ENCODE data around the gene TM9SF1.
A peak's percentile ranks its signal among the peaks of the same experiment; 100 is the strongest.

The TM9SF1 gene

DNA sequence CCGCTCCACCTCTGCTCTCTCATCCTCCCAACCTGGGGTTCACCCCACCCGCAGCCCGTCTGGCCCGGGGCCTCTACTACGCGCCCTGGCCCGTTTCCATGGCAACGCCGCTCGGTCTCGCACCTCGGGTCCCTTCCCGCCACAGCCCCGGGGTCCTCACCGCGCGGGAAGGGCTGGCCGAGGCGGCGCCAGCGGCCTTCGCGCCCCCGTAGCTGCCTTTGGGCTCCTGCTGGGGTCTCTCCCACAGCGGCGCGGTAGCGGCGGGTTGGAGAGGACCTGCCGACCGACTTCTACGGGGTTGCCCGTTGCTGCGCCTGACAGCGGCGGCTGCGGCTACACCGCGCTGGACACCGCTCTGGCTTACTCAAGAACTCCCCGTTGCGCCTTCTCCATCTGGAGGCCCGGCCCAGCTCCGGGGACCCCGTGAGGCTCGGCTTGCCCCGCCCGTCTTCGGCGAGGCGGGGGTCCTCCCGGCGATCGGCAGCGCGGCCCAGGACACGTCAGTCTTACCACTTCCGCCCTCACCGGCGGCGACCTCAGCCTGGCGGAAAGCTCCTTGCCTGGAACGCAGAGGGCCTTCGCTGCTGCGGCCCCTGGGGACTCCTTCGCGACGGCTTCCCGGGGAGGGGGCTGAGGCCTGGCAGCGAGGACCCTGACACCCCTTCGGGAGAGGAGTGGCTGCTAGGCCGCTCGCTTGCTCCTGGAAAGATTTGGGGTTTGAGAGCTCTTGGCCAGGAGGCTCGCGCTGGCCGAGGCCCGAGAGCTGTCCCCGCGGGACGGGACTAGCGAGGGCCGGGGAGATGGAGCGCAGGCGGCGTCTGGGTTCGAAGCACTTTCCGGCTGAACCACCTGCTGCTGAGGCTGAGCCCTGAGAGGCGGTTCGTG, at the start of gene TM9SF1:
TM9SF1 (minus strand) TSS at position 256 of the 885 bp plus-strand sequence. CDS start 422 bp downstream, outside the sequence.
- peak; percentile 74 for DNase-seq (ENCODE audit: low read depth, low spot score)

DNA sequence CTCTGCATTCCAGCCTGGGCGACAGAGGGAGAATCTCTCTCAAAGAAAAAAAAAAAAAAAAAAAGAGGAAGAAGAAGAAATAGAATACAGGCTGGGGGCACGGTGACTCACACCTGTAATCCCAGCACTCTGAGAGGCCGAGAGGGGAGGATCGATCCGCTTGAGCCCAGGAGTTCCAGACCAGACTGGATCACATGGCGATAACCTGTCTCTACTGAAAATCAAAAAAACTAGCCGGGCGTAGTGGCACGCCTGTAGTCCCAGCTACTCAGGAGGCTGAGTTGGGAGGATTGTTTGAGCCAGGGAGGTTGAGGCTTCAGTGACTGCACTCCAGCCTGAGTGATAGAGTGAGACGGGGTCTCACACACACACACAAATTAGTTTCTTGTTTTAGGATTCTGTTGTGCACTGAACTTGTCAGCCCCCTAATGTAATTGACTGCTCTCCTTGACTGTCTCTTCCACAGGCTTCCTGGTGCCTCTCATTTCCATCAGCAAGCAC, 48.1 kb upstream of the TM9SF1 start:
- no peak for DNase-seq (ENCODE audit: low read depth, low spot score)

- DNase-seq (ENCODE audit: low read depth, low spot score), result no peak
These were observed 46.7 kb upstream of the TM9SF1 start for GRCh38 chr14:24241829-24242443.

GRCh38 chr14:24240110-24240918, 45.1 kb upstream of the TM9SF1 start:
- no peak for DNase-seq (ENCODE audit: low read depth, low spot score)

DNA sequence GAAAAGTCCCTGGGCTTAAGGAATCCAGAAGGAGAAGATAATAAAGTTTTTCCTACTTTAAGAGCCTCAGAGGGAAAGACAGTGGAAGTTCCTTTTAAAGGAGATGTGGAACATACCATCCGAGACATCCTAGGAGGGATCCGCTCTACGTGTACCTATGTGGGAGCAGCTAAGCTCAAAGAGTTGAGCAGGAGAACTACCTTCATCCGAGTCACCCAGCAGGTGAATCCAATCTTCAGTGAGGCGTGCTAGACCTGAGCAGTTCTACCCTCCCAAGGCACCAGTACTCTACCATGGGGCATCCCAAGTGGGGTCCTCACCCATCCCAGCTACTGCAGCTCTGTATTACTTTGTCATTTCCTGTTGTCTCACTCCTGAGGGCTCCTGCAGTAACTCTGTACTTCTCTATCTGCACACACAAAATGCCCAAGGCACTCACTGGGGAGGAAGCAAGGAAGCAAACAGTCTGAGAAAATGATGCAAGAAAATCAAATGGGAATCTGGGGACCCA, 43.3 kb upstream of the TM9SF1 start:
- no peak for DNase-seq (ENCODE audit: low read depth, low spot score)

- no peak for DNase-seq (ENCODE audit: low read depth, low spot score)
These were observed 42.9 kb upstream of the TM9SF1 start for GRCh38 chr14:24238123-24238522.

GRCh38 chr14:24237463-24237955, 42.3 kb upstream of the TM9SF1 start:
- no peak for DNase-seq (ENCODE audit: low read depth, low spot score)

GRCh38 chr14:24236689-24237462, 41.6 kb upstream of the TM9SF1 start:
- no peak for DNase-seq (ENCODE audit: low read depth, low spot score)

DNA sequence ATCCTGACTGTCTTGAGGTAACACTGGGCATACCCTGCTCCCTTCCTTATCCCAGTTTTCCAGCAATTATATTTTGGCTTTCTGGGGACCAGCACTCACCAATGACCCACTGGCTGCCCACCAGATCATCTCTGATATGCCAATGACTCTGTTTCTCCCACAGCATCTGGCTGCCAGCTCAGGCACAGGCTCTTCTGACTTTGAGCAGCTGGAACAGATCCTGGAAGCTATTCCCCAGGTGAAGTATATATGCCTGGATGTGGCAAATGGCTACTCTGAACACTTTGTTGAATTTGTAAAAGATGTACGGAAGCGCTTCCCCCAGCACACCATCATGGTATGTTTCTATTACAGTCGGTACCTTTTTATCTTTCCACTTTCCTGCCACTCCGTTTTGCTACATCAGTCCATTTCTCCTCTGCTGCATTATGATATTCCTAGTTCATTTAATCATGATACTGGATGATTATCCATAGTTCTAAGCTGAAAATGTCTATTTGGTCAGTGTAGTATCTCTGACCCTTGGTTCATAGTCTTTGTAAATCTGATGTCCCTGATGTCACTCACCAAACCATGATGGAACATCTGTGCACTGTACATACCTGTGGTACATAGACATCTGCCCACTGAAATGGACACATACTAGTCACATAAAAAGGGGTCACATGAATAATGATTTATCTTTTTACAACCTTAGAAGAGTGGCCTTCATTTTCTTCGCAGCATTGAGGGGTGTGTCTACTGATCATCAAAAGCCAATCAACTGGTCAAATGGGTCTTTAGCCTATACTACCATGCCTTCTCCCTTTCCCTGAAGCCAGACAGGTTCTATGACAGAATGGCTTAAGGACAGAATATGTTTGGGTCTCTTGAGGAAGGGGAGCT, 40.8 kb upstream of the TM9SF1 start:
- no peak for DNase-seq (ENCODE audit: low read depth, low spot score)

- no peak for DNase-seq (ENCODE audit: low read depth, low spot score)
These were observed 39.1 kb upstream of the TM9SF1 start for GRCh38 chr14:24234095-24235005.

GRCh38 chr14:24233538-24233866, 38.3 kb upstream of the TM9SF1 start:
- DNase-seq (ENCODE audit: low read depth, low spot score), result no peak

DNA sequence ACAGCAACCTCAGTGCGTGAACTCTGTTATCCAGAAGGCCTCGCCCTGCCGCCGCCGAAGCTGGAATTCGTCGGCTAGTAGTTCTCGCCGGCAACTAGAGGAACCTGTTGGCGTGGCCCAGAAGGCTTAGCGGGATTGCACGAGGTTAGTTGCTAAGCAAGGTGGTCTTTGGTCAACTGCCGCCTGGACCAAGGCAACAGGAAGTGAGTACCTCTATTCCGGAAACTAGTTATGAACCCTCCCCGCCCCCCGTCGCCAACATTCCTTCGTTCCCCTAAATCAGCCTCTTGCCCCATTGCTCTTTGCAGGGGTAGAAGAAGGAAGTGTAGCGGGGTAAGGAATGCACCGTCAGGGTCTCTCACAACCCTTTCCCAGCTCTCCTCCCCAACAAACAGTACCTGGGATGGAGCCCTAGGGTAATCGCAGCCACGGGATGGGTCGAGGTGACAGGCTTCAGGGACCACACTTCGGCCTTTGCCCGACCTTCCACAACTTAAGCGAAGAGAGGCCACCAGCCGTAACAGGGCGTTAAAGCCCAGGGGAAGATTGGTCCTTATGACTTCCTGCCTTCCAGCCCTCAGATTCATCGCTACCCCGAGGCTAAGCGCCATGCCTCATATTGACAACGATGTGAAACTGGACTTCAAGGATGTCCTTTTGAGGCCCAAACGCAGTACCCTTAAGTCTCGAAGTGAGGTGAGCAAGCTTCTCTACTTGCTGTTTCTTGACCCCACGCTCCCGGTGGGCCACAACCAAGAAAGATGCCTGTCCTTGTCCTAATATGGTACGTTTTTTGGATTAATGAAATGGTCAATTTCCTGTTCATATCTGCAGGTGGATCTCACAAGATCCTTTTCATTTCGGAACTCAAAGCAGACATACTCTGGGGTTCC, 37.6 kb upstream of the TM9SF1 start, which contains the start of gene GMPR2:
GMPR2 (plus strand) TSS at position 285 of the 893 bp plus-strand sequence; CDS start at position 610, 325 bp downstream.
- no peak for DNase-seq (ENCODE audit: low read depth, low spot score)

- peak; percentile 79 for DNase-seq (ENCODE audit: low read depth, low spot score)
These were observed 36.9 kb upstream of the TM9SF1 start, which contains the start of gene NEDD8 for GRCh38 chr14:24232121-24232644. Gene NEDD8, minus strand, starts transcription at chr14:24232367. Its CDS starts 100 bp downstream, at chr14:24232267.

- DNase-seq (ENCODE audit: low read depth, low spot score), result no peak
These were observed 36.3 kb upstream of the TM9SF1 start for GRCh38 chr14:24231263-24232120.

DNA sequence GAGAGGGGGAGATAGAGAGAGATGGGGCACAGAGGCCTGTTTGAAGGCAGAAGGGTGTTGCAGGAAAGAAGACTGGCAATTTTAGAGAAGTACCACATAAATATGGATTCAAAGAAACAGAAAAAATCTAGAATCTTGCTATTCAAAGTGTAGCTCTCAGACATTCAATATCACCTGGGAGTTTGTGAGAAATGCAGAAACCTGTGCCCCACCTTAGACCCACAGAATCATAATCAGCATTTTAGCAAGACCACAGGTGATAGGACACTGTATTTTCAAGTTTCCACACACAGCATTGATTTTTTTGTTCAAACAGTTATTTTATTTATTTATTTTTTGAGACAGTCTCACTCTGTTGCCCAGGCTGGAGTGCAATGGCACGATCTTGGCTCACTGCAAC, 33.7 kb upstream of the TM9SF1 start:
- no peak for DNase-seq (ENCODE audit: low read depth, low spot score)

DNA sequence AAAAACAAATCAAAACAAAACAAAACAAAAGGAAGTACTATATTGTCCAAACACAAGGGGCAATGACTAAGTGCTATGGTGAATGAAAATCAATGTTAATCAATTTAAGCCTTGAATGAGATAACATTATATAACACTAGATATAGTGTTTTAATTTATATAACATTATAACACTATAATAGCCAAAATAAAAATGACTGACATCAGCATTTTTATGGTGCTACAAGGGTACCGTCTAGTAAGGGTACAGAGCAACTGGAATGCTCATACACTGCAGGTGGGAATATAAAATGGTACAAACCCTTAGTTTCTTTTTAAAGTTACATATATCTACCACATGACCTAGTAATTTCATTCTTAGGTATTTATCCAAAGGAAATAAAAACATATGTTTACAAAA, 31.2 kb upstream of the TM9SF1 start:
- no peak for DNase-seq (ENCODE audit: low read depth, low spot score)

Measured in brain pericyte (primary cell).